Measurements from ENCODE around the gene FBN1.

GRCh38 chr15:48627260-48627940, 18.1 kb downstream of the FBN1 start:
- TF ChIP-seq NFIC (IDR thresholded peaks at IDR 0.05) (no peak), RAD21 (IDR thresholded peaks at IDR 0.05; ENCODE audit: low read depth) (no peak), CEBPB (IDR thresholded peaks at IDR 0.05) (no peak), FOXM1 (IDR thresholded peaks at IDR 0.05; ENCODE audit: borderline replicate concordance, low read depth) (no peak), EP300 (IDR thresholded peaks at IDR 0.05; ENCODE audit: borderline replicate concordance) (no peak), TCF12 (IDR thresholded peaks at IDR 0.05; ENCODE audit: low read depth) (no peak)
- TF ChIP-seq, protein P1, sequence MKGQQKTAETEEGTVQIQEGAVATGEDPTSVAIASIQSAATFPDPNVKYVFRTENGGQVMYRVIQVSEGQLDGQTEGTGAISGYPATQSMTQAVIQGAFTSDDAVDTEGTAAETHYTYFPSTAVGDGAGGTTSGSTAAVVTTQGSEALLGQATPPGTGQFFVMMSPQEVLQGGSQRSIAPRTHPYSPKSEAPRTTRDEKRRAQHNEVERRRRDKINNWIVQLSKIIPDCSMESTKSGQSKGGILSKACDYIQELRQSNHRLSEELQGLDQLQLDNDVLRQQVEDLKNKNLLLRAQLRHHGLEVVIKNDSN (IDR thresholded peaks at IDR 0.05), result no peak
